ENCODE measurements around the gene AGBL4. TPM values are rescaled to one million over a fixed set of nuclear protein-coding genes. Genes with fewer than 3 reads are reported as not detected.

AGBL4 gene
- total RNA-seq, 1 experiment from 2014 or later, result not detected

GRCh38 chr1:48979940-48980339 is 1043.8 kb downstream of the AGBL4 start:
- H3K4me1 ChIP-seq (ENCODE audit: control insufficient read depth in 1 of 2, insufficient read depth in 2 of 2, low read length in 2 of 2), result no peaks in the 10 kb centered on the region
- no peak for ATAC-seq
- BruUV-seq (replicated peaks), result no TSS peak
- no peak overlapping the region for H3K4me2 ChIP-seq (ENCODE audit: low read length)
- ChIA-PET CTCF (no interaction called here), POLR2A (no interaction called here), RAD21 (ENCODE audit: low non-redundant PET in 1 of 2, low total read pairs in 2 of 2, uncharacterized antibody in 2 of 2, unreplicated experiment in 2 of 2) (no interaction called here)
- H3K79me2 ChIP-seq (ENCODE audit: insufficient read depth, low read length), result no peaks in the 10 kb centered on the region
- H3K9me3 ChIP-seq (ENCODE audit: control insufficient read depth in 1 of 2, insufficient read depth in 1 of 2, low read depth in 1 of 2, low read length in 2 of 2), result no peaks in the 10 kb centered on the region
- TF ChIP-seq POLR2AphosphoS5 (IDR thresholded peaks at IDR 0.05; ENCODE audit: low read depth, low read length) (no peak), RAD21 (IDR thresholded peaks at IDR 0.05; ENCODE audit: low read depth) (no peak), FOSL1 (IDR thresholded peaks at IDR 0.05; ENCODE audit: low read depth) (no peak), ELF1 (IDR thresholded peaks at IDR 0.05; ENCODE audit: borderline replicate concordance, low read depth) (no peak), REST (IDR thresholded peaks at IDR 0.05; ENCODE audit: low read depth) (no peak), ATF3 (IDR thresholded peaks at IDR 0.05) (no peak)
- no peaks in the 10 kb centered on the region for H3K36me3 ChIP-seq (ENCODE audit: control insufficient read depth in 1 of 2, insufficient read depth in 2 of 2, low read length in 2 of 2)
- no peaks in the 10 kb centered on the region for H4K20me1 ChIP-seq (ENCODE audit: insufficient read depth)
- no peak overlapping the region for H3K9ac ChIP-seq (ENCODE audit: low read length)
- no peak overlapping the region for H2AFZ ChIP-seq (ENCODE audit: low read depth, low read length, poor library complexity, severe bottlenecking)
- no peak overlapping the region for H3K4me3 ChIP-seq (replicated peaks in 1 of 2; ENCODE audit: low read depth in 1 of 2, low read length in 2 of 2)
- intact Hi-C loops (cut with micrococcal nuclease), result no loop called here
- no peaks in the 10 kb centered on the region for H3K9me2 ChIP-seq (ENCODE audit: insufficient read depth)
- DNase-seq (ENCODE audit: low read depth, low spot score), result no peak
- no peak overlapping the region for H3K27ac ChIP-seq (ENCODE audit: low read depth, low read length)
- H3K27me3 ChIP-seq (ENCODE audit: insufficient read depth, low read length), result no peaks in the 10 kb centered on the region

GRCh38 chr1:48978413-48978812 is 1045.3 kb downstream of the AGBL4 start:
- RAD21 ChIA-PET (ENCODE audit: low non-redundant PET in 1 of 2, low total read pairs in 2 of 2, uncharacterized antibody in 2 of 2, unreplicated experiment in 2 of 2), result no interaction called here
- TF ChIP-seq CTCF (IDR thresholded peaks at IDR 0.05 in 2 of 3, conservative IDR thresholded peaks at IDR 0.05 in 1 of 3; ENCODE audit: borderline replicate concordance in 1 of 3, insufficient read depth in 1 of 3, low read depth in 2 of 3, low read length in 2 of 3), result no peak
- no peak for TF ChIP-seq ATF3 (IDR thresholded peaks at IDR 0.05)
- TF ChIP-seq ELF1 (IDR thresholded peaks at IDR 0.05; ENCODE audit: borderline replicate concordance, low read depth), result no peak
- no peak for TF ChIP-seq REST (IDR thresholded peaks at IDR 0.05; ENCODE audit: low read depth)
- no peak for TF ChIP-seq TCF7L2 (IDR thresholded peaks at IDR 0.05; ENCODE audit: borderline replicate concordance, extremely low read depth, insufficient read depth, insufficient read length)
- TF ChIP-seq SP1 (IDR thresholded peaks at IDR 0.05; ENCODE audit: low read depth), result no peak

More at GRCh38 chr1:48978413-48978812, 1045.3 kb downstream of the AGBL4 start:
- intact Hi-C loops (cut with micrococcal nuclease), result no loop called here
- H3K9ac ChIP-seq (ENCODE audit: low read length), result no peak overlapping the region
- POLR2A ChIA-PET, result no interaction called here
- no peak overlapping the region for H3K4me3 ChIP-seq (replicated peaks in 1 of 2; ENCODE audit: low read depth in 1 of 2, low read length in 2 of 2)
- no peaks in the 10 kb centered on the region for H3K27me3 ChIP-seq (ENCODE audit: insufficient read depth, low read length)
- no peaks in the 10 kb centered on the region for H3K79me2 ChIP-seq (ENCODE audit: insufficient read depth, low read length)
- ATAC-seq (no peak), DNase-seq (ENCODE audit: low read depth, low spot score) (no peak)
- H3K36me3 ChIP-seq (ENCODE audit: control insufficient read depth in 1 of 2, insufficient read depth in 2 of 2, low read length in 2 of 2), result no peaks in the 10 kb centered on the region
- no peak overlapping the region for H2AFZ ChIP-seq (ENCODE audit: low read depth, low read length, poor library complexity, severe bottlenecking)
- CTCF ChIA-PET, result no interaction called here
- H4K20me1 ChIP-seq (ENCODE audit: insufficient read depth), result no peaks in the 10 kb centered on the region
- H3K4me1 ChIP-seq (ENCODE audit: control insufficient read depth in 1 of 2, insufficient read depth in 2 of 2, low read length in 2 of 2), result no peaks in the 10 kb centered on the region
- no peak overlapping the region for H3K27ac ChIP-seq (ENCODE audit: low read depth, low read length)
- H3K9me3 ChIP-seq (ENCODE audit: control insufficient read depth in 1 of 2, insufficient read depth in 1 of 2, low read depth in 1 of 2, low read length in 2 of 2), result no peaks in the 10 kb centered on the region
- no peak overlapping the region for H3K4me2 ChIP-seq (ENCODE audit: low read length)
- BruUV-seq (replicated peaks), result no TSS peak
- no peaks in the 10 kb centered on the region for H3K9me2 ChIP-seq (ENCODE audit: insufficient read depth)

Measured in HCT116 (cell line).